Umbilical cord (tissue), 2 donors: ENCODE data around the gene SLC8A1. TPM values are rescaled to one million over a fixed set of nuclear protein-coding genes. Genes with fewer than 3 reads are reported as not detected.
A peak's percentile ranks its signal among the peaks of the same experiment; 100 is the strongest.

Source experiments
- DNase-seq: peaks from one replicate; pipeline ENCODE4 v3.0.0-alpha.2; 2015; ENCODE audit warnings: low spot score
- total RNA-seq: library from RNA; depleted of rRNA; stranded (reverse); fragments of >200 nt; gene quantifications from one replicate; pipeline ENCODE4 v1.2.3, GENCODE V29; 2014; ENCODE audit warnings: low replicate concordance; ENCODE audit not compliant: insufficient read depth

The SLC8A1 gene
- total RNA-seq, 1 donor from 2014 or later: 431 TPM

DNA sequence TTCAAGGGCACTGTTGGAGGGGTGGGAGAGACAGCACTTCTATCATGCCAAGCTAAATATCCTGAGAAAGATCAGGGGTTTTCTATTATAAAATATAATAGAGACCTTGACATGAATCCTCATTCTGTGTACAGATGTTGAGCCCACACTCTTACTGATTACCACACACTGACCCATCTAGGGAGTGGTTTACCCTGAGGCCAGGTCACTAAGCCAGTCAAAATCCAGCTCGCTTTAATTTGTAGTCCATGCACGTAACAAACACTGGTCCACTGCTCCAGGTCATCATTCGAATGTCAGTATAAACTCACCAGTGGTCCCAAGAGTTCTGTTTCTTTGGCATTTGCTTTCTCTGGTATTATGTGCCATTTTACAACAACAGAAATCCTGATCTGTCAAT is 96.4 kb downstream of the SLC8A1 start:
- DNase-seq: no peak

DNA sequence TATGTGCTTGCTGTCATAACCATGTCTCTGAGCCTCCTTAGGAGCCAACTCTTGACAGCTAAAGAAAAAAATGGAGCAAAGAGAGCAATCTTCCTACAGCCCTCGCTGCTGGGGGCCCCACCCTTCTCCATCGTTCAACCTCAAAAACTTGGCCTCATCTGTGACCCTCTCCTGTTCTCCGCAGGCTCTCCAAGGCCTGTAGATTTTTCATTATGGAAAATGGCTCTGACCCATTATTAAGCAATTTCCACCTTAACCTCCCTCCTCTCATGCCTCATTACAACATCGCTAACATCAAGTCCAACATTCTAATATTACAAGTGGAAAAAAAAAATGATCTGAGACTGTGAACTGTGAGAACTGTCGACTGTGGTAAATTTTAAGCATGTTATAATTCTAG is 98.7 kb downstream of the SLC8A1 start:
- no peak for DNase-seq

DNA sequence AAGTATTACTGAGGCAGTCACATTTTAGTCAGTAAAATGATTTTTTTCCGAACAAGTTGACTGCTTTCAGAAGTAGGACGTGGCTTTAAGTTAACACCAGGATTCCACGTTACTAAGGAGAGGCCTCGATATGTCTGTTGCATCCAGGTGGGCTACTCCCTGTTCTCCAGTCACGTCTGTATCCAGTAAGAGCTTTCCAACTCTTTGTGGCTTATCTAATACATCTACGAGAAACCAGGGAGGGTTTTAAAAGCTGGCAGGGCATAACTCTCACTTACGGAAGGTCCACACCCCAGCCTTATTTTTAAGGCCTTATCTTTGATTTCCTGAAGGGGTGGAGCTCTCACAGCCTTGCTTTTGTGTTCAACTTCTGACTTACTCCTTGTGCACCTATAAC is 99.2 kb downstream of the SLC8A1 start:
- peak; percentile 80 for DNase-seq

DNA sequence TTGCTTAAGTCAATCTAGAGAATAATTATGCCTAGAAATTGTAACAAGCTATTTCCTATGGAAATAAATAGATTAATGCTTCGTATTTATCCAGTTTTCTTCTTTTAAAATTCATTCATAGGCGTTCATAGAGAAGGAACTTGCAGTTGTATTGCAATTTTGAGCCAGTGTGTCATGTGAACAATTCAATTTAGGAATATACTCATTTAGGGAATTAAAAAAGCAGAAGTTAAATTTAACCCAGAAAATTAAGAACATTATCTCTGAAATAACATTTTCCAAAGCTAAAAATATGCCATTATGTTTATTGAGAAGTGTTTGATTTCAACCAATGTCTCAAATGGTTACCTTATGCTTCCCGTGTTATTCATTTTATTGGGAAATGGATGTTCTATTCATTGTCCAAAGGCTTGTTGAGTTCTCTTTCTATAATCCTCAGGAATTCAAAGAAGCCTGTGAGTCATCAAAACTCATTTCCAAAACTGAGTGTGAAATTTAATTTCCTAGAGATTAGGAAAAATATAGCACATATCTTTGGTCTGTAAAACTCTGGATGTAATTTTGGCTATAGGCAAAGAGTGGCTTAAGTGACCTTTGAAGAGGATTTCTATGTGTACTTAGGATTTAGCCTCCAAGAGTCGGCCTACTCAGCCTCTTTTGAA is 99.7 kb downstream of the SLC8A1 start:
- no peak for DNase-seq

DNA sequence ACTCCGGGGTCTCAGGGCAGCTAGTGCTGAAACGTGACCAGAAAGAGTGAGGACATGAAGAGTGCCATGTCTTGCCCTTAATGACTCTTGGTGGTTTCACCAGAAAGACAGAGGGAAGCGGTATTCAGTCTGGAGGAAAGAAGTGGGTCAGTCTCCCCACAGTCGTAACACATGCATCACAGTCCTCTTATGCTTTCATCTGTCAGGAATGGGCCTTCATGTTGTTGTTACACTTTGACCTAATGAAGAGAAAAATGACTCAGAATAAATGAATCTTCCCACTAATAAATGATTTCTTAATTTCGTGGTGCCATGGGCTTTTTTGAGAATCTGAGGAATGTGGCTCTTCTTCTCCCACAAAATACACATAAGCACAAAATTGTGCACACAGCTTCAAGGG is 103.2 kb downstream of the SLC8A1 start:
- no peak for DNase-seq

DNA sequence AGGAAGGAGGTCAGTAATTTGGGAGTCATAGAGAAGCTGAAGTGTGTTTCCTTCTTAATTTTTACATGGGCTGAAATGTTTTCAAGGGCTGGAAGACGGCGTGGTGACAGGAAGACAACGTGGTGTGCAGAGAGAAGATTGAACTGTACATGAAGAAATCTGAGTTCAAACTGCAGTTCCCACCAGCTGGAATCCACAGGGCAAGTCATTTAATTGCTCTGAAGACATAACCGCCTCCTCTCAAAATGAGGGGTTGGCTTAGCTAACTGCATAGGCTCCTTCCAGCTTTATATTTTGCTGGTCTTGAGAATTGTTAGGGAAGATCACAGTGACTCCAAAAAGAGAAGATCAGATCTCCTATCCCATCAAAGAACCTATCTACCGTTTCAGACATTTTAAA is 103.9 kb downstream of the SLC8A1 start:
- DNase-seq: no peak

DNA sequence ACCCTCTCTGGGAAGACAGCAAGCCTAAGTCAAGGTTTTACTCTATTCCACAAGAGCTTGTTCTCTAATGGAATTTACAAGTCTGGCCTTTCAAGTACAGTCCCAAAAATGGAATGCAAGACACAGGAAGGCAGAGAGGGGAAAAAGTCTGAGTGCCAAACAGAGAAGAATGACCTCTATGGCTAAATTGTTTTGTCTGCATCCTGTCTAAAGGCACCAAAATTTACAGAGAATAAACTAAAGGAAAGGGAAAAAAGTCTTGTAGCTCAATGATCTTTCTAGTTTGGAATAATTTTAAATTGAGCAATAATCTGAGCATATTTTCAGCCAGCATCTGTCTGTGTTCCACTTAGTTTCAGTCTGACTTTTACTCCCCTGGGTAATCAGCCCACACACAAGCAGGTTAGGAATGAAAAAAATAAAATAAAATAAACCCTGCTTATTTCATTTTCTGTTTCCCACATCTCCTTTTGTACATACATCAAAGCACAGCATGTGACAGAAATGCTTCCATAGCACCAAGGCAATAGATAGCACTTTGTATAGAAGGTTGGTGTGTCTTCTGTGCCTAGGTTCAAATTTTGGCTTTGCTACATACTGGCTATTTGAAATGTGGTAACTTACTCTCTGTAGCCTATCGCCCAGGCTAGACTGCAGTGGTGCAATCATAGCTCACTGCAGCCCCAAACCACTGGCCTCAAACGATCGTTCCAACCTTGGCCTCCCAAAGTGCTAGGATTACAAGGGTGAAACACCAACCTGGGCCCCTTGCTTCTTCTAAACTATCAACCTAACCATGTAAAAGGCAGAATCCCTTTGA is 105.1 kb downstream of the SLC8A1 start:
- DNase-seq: peak; percentile 34

DNA sequence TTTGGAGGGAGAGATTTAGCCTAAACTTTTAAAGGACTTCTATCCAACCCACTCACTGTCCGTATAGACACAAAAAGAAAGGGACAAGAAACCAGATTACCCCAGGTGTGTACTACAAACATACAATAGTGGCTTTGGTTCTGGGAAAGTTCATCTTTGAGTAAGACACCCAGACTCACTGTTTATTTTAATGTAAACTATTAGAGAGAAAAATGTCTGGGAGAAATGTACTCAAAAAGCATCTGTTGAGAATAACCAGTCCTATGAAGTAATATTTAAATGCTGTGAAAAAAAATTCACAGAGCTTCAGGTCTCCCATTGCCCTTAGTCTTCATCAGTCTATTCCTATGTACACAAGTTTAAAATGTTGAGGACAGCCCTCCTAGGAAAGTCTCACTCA is 107.5 kb downstream of the SLC8A1 start:
- DNase-seq: no peak

DNA sequence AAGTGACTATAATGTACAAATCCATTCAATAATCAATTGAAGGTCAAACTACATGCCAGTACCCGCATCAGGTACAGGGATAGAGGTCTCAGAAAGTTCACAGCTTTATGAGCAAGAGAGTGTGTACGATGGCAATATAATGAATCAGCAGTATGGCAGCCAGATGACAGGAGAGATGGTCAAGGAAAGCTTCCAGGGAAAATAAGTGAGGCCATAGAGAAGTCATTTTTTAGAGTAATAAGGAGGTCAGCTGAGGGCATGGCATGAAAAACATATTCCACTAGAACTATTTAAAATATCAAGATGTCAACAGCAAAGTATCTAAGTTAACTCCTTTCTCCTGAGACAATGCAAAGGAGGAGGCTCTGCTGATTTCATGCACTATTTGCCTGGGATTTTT is 108.0 kb downstream of the SLC8A1 start:
- DNase-seq: no peak

DNA sequence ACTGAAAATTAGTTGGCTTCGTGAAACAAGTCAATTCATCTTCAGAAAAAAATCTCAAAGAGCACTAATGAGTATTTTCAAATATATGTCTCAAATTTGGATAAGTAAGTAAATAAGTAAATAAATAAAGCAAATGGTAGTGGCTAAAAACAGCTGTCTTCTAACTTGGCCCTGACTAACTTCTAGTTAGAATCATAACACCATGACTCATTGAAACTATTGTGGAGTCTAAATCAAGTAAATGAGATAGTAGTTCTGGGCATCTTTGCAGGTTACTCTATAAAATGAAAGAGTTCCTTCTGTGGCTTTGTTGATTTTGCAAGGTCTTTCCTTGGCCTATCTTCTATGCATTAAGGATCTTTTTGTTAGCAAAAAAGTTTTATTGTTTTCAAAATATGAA is 110.7 kb downstream of the SLC8A1 start:
- DNase-seq: no peak

DNA sequence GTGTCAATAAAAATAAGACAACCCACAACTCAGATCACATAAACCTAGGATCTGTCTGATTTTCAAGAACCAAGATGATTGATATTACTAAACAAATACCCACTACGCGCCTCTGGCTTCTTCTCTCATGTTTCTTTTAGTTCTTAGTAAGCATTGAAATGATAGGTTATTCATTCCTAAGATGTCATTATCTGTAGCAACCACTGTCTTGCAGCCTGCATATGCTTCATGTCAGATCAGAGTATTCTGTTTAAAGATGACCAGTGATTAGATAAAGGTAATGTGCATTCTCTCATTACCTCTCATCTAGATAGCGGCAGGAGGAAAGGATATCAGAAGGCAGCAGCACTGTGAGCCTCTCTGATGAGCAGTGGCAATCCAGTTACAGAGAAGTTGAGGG is 112.9 kb downstream of the SLC8A1 start:
- no peak for DNase-seq

DNA sequence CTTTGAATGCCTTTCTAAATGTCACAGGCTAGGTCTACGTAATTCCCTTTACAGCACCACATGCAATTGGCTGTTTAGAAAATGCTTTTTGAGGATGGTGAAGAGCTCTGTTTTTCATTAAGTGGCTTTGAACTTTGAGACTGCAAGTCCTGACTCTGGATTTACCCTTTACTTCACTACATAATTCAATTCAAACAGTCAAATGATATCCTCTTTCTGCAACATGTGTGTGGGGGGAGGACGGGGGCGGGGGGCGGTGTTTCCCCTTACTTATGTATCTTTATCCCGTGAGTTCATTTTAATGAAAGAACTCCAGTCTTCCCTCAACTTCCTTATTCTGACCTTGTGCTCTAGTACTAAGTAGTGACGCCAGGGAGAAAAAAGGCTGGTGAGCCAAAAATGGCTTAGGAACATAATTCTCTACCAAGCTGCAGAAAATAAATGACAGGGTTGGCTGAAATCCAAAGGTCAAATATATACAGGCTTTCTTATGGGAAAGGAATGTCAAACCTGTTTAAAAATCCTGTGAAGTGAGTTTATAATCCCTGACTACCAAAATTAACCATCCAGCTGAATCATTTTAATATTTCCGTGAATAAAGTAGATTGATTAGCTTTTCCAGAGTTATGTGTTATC is 119.6 kb downstream of the SLC8A1 start:
- peak; percentile 87 for DNase-seq

DNA sequence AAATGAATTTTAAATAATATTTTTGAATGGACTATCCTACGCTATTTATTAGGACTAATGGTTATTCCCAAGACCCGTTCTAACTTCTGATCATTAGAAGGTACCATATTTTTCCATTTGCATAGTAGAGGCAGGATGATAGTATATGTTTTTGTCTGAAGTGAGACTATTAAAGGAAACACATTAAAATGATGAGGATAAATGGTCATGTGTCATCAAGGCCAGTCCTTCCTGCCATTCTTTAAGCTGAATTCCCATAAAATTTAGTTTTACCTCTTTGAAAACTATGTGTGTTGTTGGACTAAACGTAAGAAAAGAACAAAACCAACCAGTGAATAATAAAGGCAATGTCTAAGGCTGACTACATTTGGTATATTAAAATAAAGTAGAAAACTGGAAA is 121.8 kb downstream of the SLC8A1 start:
- no peak for DNase-seq

DNA sequence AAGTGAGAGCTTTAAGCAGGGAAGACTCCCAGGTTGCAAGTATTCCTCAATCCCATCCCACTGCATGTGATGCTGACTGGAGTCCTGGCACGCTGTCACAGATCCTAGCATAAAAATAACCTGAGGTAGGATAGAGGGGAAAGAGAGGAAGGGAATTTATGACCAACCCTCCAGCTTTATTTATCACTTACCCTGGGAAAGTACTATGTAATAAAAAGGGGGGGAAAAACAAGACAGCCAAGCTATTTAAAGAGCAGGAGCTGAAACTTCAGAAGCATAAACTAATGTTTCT is 122.2 kb downstream of the SLC8A1 start:
- no peak for DNase-seq

DNA sequence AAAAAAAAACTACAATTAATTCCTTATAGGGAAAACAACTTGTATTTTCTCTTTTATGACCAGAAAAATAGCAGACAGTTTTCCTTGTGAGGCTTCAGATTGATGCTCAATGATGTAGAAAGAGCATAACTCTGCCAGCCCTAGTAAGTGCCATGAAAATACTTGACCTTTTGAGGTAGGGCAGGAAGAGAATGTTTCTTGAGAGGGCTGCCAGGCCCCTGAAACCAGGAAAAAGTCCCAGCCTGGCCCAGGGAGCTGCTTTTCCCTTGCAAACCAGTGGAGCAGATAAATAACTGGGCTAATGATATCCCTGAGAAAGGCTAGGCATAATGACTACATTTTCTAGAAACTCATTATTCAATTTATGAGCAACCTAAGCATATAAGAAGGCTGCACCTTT is 126.8 kb downstream of the SLC8A1 start:
- DNase-seq: no peak

DNA sequence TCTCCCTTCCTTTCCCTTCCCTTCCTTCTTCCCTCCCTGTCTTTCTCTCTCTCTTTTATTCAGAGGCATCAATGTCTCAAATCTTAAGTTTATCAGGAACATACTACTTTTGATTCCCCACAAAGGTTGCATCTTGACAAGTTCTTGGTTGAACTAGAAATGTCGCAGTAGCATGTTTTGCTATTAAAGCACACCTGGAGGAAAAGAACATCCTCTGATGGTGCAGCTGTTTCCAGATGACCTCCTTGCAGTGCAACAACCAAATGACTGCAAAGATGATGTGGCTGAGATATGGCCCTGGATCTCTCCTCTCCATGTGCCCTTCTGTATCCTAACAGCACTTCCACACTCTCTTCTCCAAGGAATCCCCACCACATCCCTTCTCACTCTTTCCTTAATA is 127.2 kb downstream of the SLC8A1 start:
- DNase-seq: no peak

DNA sequence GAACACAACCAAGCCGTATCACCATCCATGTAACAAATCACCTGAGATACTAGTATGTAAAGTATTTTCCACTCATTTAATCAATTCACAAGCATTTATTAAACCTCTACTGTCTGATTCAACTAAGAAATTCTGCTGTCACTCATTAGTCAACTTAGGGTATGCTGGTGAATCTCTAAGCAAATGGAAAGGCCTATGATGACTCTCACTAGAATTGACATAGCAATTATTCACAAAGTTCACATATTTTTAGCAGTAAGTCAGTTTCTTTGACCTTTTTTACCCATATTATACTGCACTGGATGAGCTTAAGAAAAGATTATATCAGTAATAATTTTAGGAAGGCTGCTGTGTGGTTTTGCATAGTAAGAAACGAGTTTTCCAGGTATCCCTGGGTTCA is 130.1 kb downstream of the SLC8A1 start:
- DNase-seq: no peak

DNA sequence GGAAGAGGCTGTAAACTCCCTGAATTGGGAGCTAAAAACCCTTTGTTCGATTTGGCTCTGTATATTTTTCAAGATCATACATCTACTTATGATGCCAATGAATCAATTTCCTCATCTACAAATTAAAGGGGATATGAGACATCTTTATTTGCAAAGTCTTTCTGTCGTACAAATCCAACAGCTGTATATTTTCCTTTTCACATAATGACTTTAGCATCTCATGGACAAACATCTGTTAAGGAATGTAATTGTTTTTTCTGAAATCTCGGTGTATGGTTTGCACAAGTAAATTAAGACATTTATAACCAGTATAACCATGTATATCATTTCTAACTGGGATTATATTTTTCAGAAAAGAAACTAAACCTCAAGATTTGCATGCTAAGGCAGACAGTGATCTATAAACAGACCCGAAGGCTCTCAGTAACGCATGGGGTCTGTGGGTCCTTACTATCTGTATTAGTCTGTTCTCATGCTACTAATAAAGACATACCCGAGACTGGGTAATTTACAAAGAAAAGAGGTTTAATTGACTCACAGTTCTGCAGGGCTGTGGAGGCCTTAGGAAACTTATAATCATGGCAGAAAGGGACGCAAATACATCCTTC is 130.8 kb downstream of the SLC8A1 start:
- DNase-seq: no peak

DNA sequence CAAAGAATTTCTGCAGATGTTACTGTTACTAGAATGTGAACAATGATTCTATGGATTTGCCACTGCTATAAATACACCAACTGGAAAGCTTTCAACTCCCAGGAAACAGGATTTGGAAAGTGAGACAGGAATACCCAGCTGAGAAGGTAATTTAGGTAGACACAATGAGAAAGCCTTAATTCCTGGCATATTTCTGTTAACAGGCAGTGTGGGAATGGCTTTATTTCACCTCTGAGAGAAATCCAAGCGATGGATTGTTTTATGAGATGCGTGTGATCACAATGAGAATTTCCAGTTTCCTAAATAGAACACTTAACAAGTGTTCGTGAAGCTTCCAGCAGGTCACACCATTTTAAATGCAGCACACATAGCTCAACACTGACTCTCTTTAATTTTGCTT is 133.0 kb downstream of the SLC8A1 start:
- no peak for DNase-seq

DNA sequence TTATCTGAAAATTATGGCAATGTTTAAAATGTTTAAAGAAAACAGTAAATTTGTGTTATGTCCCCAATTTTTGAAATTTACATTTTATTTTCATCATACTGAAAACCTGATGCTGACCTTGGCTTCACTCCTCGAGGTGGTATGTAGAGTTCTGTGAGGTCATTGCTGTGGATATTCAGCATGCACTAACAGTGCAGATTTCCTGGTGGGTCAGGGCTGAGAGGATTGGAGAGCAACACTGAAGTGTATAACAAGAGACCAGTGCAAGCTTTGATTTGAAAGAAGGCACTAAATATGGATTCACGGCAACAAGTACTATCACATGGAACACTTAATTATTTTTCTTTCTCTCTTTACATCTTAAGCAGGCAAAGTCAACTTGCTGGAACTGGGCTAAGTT is 134.1 kb downstream of the SLC8A1 start:
- DNase-seq: peak; percentile 55

DNA sequence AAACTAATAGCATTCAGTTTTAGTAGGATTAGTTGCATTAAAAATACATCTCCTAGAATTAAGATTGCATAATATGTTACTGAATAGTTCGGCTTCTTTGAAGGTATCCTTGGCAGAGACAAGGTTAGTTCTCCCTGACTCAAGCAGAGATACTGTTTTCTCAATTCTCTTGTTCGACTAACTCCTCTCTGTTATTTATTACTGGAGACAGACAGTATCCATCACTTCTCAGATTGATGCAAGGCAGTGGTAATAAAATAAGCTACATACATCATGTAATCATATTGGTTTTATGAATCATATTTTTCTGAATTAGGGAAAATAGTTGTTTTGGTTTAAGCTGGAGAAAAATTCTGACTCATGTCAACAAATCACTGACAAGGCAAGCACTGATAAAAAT is 134.8 kb downstream of the SLC8A1 start:
- DNase-seq: peak; percentile 74

DNA sequence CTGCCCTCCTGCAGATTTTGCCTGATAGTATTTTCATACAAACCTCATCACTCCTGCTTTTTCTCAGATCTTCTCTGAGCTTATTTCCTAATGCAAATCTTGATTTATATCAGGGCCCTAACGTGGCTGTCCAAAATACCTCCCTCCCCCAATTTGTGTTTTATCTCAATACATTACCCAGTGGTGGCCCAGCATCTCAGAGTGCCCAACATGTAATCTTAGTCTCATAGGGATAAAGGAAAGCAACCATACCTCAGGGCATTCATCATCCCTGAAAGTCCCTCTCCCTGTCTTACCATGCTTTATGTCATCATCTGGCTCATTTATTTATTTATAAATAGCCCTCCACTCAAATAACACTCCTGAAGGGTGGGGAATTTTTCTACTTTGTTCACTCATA is 135.3 kb downstream of the SLC8A1 start:
- DNase-seq: peak; percentile 70

DNA sequence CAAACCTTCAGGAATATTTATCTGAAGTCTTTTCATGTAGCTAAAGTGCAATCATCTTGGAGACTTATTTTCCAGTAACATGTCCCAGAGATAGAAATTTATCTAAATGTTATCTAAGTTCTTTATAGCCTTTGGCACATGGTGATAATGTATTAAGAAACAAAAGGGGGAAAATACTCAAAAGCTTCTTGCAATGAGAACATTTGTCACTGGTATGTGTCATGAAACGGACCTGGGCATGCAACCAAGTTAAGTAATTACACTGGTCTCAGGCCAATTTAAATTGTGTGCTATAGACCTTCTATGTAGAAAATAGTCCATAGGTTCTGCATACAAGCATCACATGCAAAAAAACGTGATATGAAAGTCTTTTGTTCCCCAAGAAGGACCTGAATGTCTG is 136.2 kb downstream of the SLC8A1 start:
- DNase-seq: peak; percentile 86
